Bronchial epithelial cell (primary cell): Measurements from ENCODE around the gene GPT2. TPM values are rescaled to one million over a fixed set of nuclear protein-coding genes. Genes with fewer than 3 reads are reported as not detected.
"Not testable (repeated sequence)": the region's sequence is repeated elsewhere in the genome, so short reads cannot be mapped to it uniquely, and the experiment has no call there.

Experiments
- DNase-seq: peaks from one replicate; pipeline ENCODE4 v3.0.0-alpha.2; 2010; ENCODE audit warnings: low read depth
- FAIRE-seq: peaks from 2 replicates; lab custom pipeline; 2011; peaks lifted over from hg19 to GRCh38; lab: Jason Lieb, UNC
- H3K27me3 ChIP-seq: 2 replicates; pipeline ENCODE4 v1.5.1; 2011; ENCODE audit warnings: low read length; ENCODE audit not compliant: control insufficient read depth, insufficient read depth
- H3K36me3 ChIP-seq: 2 replicates; pipeline ENCODE4 v1.5.1; 2011; ENCODE audit warnings: low read length; ENCODE audit not compliant: control insufficient read depth, insufficient read depth
- H3K4me3 ChIP-seq: 2 replicates; pipeline ENCODE4 v1.5.1; 2011; ENCODE audit warnings: mild to moderate bottlenecking, low read depth, low read length, control low read depth
- total RNA-seq: library from RNA; depleted of rRNA; stranded (reverse); fragments of >200 nt; gene quantifications from 2 replicates; pipeline ENCODE4 v1.2.1, GENCODE V29; 2014
- TF ChIP-seq, protein P1 (sequence below): IDR thresholded peaks from 2 replicates; pipeline ENCODE4 v1.5.1; 2011; ENCODE audit warnings: mild to moderate bottlenecking, moderate library complexity, low read length, control low read depth, inconsistent platforms; ENCODE audit not compliant: insufficient read depth, severe bottlenecking

GPT2 gene
- total RNA-seq, 1 donor from 2014 or later, result 41.3 TPM

DNA sequence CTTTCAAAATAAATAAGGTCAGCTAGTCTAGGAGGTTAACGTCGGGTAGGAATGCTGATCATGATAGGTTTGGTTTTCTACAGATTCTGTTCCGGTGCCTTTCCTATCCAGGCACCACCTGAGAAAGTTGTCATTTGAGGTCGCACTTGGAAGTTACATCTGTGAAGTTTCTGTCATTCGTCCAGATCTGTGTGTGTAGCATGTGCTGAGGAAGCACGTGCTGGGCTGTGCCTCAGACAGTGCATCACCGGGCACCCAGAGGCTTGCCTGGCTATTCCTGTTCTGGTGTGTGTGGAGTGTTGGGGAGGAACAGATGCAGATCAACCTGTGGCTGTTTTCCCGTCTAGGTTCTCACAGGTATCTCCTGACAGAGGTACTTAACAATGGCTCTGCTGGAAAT, 46.7 kb downstream of the GPT2 start:
- FAIRE-seq (peak; percentile 83), DNase-seq (no peak)
- Histone ChIP-seq H3K4me3 (no peak overlapping the region), H3K27me3 (no peaks in the 10 kb centered on the region), H3K36me3 (peaks cover 22% of the 10 kb centered on the region)
- TF ChIP-seq, protein P1, sequence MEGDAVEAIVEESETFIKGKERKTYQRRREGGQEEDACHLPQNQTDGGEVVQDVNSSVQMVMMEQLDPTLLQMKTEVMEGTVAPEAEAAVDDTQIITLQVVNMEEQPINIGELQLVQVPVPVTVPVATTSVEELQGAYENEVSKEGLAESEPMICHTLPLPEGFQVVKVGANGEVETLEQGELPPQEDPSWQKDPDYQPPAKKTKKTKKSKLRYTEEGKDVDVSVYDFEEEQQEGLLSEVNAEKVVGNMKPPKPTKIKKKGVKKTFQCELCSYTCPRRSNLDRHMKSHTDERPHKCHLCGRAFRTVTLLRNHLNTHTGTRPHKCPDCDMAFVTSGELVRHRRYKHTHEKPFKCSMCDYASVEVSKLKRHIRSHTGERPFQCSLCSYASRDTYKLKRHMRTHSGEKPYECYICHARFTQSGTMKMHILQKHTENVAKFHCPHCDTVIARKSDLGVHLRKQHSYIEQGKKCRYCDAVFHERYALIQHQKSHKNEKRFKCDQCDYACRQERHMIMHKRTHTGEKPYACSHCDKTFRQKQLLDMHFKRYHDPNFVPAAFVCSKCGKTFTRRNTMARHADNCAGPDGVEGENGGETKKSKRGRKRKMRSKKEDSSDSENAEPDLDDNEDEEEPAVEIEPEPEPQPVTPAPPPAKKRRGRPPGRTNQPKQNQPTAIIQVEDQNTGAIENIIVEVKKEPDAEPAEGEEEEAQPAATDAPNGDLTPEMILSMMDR, result no peak

- no peaks in the 10 kb centered on the region for H3K27me3 ChIP-seq
- TF ChIP-seq, protein P1, result no peak
- H3K36me3 ChIP-seq, result peaks cover 15% of the 10 kb centered on the region
- no peak for DNase-seq
- no peak for FAIRE-seq
- H3K4me3 ChIP-seq, result no peak overlapping the region
Measured at GRCh38 chr16:46932802-46933201, 48.6 kb downstream of the GPT2 start.

- FAIRE-seq, result no peak
- no peaks in the 10 kb centered on the region for H3K36me3 ChIP-seq
- no peak for DNase-seq
Measured at GRCh38 chr16:46937536-46937935, 53.4 kb downstream of the GPT2 start.

GRCh38 chr16:46944713-46945112, 60.6 kb downstream of the GPT2 start:
- H3K4me3 ChIP-seq, H3K36me3 ChIP-seq, FAIRE-seq, DNase-seq, H3K27me3 ChIP-seq: not testable (repeated sequence)

More at GRCh38 chr16:46937536-46937935, 53.4 kb downstream of the GPT2 start:
- no peaks in the 10 kb centered on the region for H3K27me3 ChIP-seq
- TF ChIP-seq, protein P1, result no peak
- H3K4me3 ChIP-seq, result no peak overlapping the region

DNA sequence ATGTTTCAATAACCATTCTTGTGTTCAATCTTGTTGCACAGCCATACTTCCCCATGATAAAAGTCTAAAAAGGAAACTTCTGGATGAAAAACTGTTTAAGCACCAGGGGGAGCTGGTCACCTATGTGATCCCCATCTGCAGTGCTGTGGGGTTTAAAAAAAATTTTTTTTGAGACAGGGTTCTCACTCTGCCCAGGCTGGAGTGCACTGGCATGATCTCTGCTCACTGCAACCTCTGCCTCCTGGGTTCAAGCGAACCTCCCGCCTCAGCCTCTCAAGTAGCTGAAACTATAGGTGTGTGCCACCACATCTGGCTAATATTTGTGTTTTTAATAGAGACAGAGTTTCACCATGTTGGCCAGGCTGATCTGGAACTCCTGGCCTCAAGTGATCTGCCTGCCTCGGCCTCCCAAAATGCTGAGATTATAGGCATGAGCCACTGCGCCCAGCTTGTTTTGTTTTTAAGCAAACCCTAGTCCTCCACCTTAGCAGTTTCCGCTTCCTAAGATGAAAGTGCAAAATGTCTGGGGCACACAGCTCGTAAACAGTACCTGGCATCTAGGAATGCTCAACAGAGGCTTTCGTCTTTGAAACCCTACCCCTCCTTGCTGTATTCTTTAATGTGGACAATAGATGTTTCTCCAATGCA, 63.9 kb downstream of the GPT2 start:
- H3K27me3 ChIP-seq, result no peaks in the 10 kb centered on the region
- no peak overlapping the region for H3K4me3 ChIP-seq
- TF ChIP-seq, protein P1, result peak; percentile 58
- no peak for FAIRE-seq
- no peaks in the 10 kb centered on the region for H3K36me3 ChIP-seq
- peak; percentile 33 for DNase-seq

DNA sequence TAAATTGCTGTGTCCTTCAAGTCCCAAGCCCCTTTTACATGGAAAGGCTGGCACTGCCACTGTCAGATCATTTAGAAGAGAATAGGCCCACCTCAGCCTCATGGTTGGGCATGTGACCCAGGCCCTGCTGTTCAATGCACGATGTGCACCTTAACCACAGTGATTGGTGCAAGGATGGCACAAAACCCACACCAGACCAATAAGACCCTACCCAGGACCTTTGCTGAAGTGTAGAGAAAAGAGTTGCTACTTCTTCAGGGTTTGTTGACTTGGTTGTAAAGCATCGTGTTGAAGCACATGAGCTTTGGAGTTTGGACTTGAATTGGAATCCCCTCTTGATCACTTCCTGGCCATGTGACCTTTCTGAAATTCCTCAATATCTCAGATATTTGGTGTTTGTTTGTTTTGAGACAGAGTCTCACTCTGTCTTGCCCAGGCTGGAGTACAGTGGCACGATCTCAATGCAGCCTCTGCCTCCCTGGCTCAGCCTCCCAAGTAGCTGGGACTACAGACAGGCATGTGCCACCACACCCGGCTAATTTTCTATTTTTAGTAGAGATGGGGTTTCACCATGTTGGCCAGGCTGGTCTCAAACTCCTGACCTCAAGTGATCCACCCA, 64.5 kb downstream of the GPT2 start:
- Histone ChIP-seq H3K27me3 (no peaks in the 10 kb centered on the region), H3K4me3 (no peak overlapping the region), H3K36me3 (no peaks in the 10 kb centered on the region)
- TF ChIP-seq, protein P1, result no peak
- DNase-seq, result no peak
- no peak for FAIRE-seq
